ENCODE measurements around the gene HAGH.

DNA sequence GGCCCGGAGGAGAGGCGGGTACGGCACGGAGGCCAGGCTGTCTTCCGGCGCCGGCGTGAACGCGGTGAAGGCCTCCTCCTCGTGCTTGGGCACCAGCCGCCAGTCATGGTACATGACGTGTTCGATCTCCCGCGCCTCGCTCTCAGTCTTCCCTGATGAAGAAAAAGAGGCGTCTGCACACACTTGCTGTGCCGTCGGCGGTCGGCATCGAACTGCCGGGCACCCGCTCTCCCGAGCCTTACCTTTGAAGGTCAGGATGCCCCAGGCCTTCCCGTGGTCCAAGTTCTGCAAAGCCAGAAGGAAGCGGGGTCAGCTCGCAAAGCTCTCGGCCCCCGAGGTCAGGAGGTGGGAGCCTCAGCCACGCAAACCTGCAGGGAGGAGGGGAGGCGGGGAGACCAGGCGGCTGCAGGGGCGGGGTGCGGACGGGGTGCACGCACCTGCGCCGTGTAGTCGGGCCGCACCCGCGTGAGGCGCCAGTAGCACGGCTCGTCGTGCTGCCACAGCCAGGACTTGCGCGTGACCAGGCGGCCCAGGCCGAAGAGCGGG is 54.2 kb downstream of the HAGH start, which contains the start of gene EME2:
- TF ChIP-seq FOXJ3 (CRISPR knock-in tag; IDR thresholded peaks at IDR 0.05; ENCODE audit: borderline replicate concordance): no peak
- TF ChIP-seq, protein P1, sequence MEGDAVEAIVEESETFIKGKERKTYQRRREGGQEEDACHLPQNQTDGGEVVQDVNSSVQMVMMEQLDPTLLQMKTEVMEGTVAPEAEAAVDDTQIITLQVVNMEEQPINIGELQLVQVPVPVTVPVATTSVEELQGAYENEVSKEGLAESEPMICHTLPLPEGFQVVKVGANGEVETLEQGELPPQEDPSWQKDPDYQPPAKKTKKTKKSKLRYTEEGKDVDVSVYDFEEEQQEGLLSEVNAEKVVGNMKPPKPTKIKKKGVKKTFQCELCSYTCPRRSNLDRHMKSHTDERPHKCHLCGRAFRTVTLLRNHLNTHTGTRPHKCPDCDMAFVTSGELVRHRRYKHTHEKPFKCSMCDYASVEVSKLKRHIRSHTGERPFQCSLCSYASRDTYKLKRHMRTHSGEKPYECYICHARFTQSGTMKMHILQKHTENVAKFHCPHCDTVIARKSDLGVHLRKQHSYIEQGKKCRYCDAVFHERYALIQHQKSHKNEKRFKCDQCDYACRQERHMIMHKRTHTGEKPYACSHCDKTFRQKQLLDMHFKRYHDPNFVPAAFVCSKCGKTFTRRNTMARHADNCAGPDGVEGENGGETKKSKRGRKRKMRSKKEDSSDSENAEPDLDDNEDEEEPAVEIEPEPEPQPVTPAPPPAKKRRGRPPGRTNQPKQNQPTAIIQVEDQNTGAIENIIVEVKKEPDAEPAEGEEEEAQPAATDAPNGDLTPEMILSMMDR (IDR thresholded peaks at IDR 0.05): no peak
- TF ChIP-seq, protein P2, sequence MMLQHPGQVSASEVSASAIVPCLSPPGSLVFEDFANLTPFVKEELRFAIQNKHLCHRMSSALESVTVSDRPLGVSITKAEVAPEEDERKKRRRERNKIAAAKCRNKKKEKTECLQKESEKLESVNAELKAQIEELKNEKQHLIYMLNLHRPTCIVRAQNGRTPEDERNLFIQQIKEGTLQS (CRISPR knock-in tag; conservative IDR thresholded peaks at IDR 0.05): no peak
- TF ChIP-seq, protein P3, sequence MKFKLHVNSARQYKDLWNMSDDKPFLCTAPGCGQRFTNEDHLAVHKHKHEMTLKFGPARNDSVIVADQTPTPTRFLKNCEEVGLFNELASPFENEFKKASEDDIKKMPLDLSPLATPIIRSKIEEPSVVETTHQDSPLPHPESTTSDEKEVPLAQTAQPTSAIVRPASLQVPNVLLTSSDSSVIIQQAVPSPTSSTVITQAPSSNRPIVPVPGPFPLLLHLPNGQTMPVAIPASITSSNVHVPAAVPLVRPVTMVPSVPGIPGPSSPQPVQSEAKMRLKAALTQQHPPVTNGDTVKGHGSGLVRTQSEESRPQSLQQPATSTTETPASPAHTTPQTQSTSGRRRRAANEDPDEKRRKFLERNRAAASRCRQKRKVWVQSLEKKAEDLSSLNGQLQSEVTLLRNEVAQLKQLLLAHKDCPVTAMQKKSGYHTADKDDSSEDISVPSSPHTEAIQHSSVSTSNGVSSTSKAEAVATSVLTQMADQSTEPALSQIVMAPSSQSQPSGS (CRISPR knock-in tag; IDR thresholded peaks at IDR 0.05; ENCODE audit: borderline replicate concordance, low read depth): no peak; the same call in 1 of the 2 replicates

Measured in WTC11 (cell line).